ENCODE results near the gene LMAN1L.

DNA sequence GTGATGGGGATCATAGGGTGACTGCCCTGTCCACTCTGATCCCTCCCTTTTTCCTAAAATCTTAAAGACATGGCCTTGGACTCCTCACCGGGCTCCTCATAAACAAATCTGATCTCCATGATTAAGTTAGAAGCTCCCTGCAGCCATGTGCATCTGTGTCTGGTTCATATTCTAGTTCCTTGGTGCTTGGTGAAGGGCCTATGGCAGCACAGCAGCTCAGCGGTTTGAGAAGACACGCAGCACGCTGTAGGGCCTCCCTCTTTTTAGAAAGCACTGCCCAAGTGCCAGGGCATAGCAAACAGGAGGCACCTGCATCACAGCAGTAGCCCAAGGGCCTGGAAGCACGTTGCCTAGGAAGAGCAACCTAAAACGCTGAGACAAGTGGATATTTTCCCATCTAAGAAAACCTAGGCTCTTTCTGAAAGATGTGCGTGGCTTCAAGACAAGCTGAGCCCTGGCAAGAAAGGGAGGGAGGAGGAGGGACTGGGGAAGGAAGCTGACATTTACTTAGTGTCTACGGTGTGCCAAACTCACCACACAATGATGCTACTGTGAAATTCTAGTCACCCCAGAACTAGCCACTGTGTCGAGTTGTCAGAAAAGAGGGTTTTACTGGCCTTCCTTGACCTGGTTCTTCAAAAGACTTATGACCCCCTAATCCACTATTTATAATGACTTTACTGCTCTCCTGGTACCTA lies 45.2 kb downstream of the LMAN1L start:
- TF ChIP-seq CTCF (IDR thresholded peaks at IDR 0.05) (no peak), POLR2A (IDR thresholded peaks at IDR 0.05) (no peak)

Measured in thyroid gland (tissue), 4 donors.